K562 (cell line): Measurements from ENCODE around the gene NOX5.

Experiments used
- BRCA1 ChIP-seq, 2 experiments: fragments of 450-650 bp in 1 of 2; sonication (generic) in 1 of 2; formaldehyde crosslinking in 1 of 2; IDR thresholded peaks; 2 replicates each; pipeline versions ENCODE4 v1.5.0 to v1.6.1; 2017 to 2020; ENCODE audit warnings: mild to moderate bottlenecking in 1 of 2, missing genetic modification reagents in 1 of 2
- FIP1L1 ChIP-seq: fragments of 200-400 bp; formaldehyde crosslinking; IDR thresholded peaks from 2 replicates; pipeline ENCODE4 v1.6.1; 2018; ENCODE audit warnings: mild to moderate bottlenecking, low read depth, low read length; ENCODE audit not compliant: poor library complexity, severe bottlenecking
- MAX ChIP-seq: sonication (generic); formaldehyde crosslinking; IDR thresholded peaks from 2 replicates; pipeline ENCODE4 v1.9.0; 2022; ENCODE audit warnings: mild to moderate bottlenecking, missing genetic modification reagents
- POLR2A ChIP-seq: fragments of 450-650 bp; conservative IDR thresholded peaks from 2 replicates; pipeline ENCODE4 v1.6.1; 2016
- TBP ChIP-seq: optimal IDR thresholded peaks from 2 replicates; pipeline ENCODE3; 2011; ENCODE audit warnings: low read depth, low read length, improper control_type of control experiment

- TF ChIP-seq FIP1L1 (no peak), POLR2A (no peak), MAX (CRISPR knock-in tag) (no peak), TBP (no peak), BRCA1 (IDR thresholded peaks at IDR 0.05) (no peak), BRCA1 (CRISPR knock-in tag; IDR thresholded peaks at IDR 0.05) (no peak)
Measured at GRCh38 chr15:69056365-69056764, 41.9 kb downstream of the NOX5 start.
